ENCODE data around the gene KDSR.

Gene KDSR

GRCh38 chr18:63284173-63284799, 82.7 kb downstream of the KDSR start:
- no peak for DNase-seq (ENCODE audit: low read depth)

GRCh38 chr18:63283305-63284094, 83.5 kb downstream of the KDSR start:
- no peak for DNase-seq (ENCODE audit: low read depth)

GRCh38 chr18:63282793-63283192, 84.2 kb downstream of the KDSR start:
- no peak for DNase-seq (ENCODE audit: low read depth)

Measured in T follicular helper cell (primary cell).